T-helper 9 cell (primary cell): ENCODE measurements around the gene ABCD3.

Experiments used
- DNase-seq: peaks from one replicate; pipeline ENCODE4 v3.0.0-alpha.2; 2020

The ABCD3 gene

DNA sequence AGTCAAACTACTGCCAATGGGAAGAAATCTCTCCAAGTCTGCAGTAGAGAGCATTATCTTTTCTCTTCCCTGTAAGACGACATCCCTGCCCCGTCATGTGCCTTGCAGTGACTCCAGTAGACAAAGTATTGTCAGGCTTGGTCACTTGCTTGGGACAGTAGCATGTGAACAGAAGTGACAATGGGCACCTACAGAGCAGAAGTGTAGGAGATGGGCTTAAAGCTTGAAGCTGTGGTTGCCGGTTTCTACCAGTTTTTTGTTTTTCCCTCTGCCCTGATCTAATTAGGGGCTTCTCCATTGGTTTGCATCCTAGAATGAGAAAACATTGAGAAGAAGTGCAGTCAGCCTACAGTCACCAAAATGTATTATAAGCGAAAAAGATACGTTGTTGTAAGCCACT lies 110.6 kb downstream of the ABCD3 start:
- DNase-seq: no peak

DNA sequence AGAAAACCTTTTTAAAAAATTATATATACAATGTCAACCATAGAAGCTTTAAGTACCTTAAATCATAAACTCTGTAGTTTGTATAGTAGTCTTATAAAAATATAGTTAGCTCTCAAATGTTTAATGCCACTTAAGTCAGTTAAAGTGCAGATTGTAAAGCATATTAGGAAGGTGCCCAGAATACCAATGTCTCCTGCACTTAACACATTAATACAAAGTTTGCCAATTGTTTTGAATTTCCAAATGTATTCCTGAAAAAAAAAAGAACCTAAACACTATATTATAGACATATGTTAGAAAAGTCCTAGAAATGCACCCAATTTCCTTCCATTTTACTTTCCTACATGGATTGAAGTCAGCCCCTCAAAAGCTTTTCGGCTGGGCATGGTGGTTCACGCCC lies 111.2 kb downstream of the ABCD3 start:
- no peak for DNase-seq

DNA sequence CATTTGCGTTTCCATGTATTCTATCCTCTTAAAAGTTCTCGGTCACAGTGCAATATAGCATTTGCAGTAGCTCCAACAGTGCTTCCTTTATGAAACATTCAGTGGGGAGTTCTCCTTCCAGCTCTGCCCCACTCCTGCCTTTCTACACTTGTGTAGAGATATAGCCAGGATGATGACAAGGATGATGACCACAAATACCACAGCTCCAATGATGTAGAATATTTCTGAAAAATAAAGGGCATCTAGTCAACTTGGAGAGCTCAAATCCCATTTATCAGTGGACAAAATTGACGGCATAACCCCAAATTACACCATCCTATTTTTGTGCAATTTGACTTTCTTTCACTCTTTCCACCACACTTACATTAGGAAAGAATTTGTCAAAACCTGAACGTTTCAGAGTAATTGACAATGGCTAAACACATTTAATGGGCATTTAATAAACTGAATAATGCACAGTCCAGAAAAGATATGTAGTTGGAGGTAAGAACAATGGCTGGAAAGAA lies 112.2 kb downstream of the ABCD3 start:
- no peak for DNase-seq

DNA sequence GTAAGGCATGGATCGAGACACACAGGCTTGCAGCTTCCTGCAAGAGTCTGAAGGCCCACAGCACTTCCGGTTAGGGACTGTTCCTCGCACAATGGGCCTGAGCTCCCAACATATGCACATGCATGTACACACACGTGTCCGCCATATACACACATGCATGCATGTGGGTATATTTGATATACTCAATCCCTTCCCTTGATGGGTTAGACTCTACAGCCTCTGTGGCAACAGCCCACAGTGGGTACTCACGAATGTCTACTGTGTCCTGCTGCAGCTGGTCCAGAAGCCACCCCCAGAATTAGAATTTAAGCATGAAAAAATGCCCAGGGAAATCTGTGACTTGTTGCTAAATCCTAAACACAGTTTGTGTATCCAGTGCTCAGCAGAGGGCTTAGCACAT lies 113.5 kb downstream of the ABCD3 start:
- DNase-seq: no peak

DNA sequence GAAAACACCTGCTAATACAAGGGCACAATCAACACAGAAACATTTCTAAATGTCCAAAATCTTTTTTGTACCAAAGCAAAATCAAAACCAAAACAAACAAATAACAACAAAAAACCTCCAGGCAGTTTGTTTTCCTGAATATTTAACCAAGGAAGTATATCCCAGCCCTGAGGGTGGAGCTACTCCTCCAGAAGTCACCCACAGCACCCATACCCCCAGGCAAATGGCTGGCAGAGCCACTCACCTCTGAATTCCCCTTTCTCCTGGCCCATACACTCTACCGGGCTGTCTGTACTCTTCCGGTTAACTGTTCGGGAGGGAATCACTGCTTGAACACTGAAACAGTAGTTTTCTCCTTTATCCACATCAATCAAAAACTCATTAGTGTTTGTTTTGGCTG lies 113.9 kb downstream of the ABCD3 start:
- DNase-seq: no peak

DNA sequence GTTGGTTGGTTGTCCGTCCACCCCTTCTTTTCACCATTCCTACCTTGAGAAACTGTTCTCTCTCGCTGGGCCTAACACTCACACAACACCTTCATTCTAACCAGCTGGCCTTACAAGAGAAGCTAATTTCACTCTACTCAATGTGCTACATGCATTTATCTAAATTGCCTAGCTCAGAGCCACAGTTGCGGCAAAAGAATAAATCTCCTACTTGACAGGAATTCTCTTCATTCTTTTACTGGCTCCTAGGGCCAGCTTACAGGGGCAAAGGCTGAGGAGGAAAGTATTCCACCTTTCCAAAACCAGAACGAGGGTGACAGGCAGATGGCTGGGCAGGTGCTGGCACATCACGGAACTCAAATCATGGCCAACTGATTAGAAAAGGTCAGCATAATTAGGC lies 116.9 kb downstream of the ABCD3 start:
- no peak for DNase-seq

DNA sequence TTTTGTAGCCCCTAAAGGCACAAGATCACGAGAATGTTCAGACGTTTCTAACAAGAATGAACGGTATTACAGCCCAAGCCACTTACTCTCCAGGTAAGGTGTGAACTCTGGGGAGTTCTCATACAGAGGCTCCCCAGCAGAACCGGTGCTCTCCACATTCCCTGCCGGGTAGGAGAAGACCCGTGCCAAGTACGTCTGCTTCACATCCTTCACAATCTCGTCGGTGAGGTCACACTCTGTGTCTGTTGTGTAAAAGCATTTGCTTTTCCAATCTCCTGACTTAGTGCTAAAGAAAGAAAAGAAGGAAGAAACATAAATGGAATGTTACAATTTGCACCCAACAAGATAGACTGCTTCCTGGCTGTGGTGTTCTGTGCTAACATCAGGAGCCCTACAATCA lies 117.7 kb downstream of the ABCD3 start:
- DNase-seq: no peak

DNA sequence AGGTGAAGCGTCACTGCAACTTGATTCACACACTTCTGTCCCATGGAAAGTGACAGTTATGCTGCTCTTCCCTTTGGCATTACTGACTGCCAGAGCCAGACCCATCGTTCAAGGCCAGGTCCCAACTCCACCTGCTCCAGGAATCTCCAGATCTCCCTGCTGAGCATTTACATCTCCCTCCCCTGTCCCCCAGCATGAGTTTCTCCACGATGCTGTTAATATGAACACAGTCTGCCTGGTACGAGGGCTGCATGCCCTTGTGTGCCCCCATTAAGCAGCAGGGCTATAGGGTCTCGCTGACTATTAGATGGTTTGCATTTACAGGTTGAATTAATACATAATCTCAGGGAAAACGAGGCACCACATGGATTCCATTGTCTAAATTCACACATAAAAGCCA lies 119.1 kb downstream of the ABCD3 start:
- DNase-seq: no peak

DNA sequence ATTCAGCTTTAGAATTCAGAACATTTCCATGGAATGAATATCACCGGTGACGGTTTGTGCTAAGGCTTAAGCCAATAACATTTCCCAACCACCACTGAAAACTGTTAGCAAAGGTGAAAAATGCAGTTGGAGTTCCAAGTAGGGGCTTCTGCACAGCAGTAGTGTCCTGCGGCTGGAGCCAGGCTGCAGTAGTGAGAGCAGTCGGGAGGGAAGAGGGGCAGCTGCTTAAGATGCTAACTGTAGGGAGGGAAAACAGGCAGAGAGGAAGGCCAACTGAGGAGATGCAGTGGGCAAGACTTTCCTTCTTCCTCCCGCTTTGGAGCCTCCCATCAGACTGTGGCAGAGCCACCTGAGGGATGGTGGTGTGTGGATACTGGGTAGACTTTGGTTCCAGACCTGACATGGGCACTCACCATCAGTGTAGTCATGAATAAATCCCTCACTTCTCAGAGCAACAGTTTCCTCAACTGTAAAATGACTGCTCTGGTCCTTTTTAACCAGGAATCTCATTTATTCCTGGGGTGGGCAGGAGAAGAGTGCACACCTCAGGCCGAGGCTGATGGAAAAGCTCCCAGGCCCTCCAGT lies 120.1 kb downstream of the ABCD3 start:
- no peak for DNase-seq

DNA sequence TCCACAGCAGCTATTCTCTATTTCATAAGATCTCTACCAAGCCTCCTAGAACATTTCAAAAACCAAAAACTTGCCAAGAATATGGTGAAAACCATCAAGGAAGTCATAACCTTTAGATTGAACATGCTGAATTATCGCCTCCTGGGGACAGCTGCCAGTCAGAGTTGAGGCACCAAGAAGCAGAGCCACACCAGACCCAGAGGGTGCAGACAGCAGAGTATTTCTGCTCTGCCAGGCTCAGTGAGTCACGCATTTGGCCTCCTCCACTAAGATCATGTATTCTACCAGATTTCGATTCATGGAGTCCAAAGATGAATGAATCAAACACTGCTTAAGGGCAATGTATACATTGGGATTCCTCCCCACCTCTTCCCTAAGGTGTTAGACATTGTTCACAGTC lies 121.3 kb downstream of the ABCD3 start:
- DNase-seq: no peak

DNA sequence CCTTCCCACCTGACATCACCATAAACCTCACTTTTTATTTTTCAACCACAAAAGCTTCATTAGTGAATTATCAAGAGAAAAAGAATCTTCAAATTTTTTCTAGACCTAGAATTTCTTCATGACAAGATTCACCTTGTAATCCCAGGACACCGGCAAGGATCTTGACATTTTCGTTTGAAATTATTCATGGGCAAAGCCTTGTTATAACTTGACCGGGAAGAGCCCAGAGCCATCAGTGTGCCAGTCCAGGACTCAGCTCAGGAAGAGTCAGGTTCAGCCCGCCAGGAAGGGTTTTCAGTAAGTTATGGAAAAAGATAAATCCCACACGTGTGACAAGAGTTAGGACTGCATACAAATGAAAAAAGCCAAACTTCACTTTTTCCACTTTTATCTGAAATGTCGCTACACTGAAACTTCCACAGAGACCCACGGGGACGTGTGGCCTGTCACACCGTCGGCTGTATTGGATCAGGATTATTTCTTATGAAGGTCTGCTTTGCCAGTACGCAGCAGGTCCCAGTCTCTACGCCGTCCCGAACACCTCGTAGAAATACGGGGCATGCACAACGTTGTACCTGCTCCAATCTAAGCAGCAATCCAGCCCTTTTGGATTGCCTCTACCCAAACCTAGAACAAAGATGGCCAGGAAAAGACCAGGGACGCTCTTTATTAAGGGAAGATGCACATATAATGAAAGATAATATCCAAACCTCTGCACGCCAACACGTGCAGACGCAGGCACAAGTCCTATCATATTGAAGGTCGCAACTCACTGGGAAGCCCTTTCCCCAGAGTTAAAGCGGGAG lies 122.5 kb downstream of the ABCD3 start:
- DNase-seq: no peak

DNA sequence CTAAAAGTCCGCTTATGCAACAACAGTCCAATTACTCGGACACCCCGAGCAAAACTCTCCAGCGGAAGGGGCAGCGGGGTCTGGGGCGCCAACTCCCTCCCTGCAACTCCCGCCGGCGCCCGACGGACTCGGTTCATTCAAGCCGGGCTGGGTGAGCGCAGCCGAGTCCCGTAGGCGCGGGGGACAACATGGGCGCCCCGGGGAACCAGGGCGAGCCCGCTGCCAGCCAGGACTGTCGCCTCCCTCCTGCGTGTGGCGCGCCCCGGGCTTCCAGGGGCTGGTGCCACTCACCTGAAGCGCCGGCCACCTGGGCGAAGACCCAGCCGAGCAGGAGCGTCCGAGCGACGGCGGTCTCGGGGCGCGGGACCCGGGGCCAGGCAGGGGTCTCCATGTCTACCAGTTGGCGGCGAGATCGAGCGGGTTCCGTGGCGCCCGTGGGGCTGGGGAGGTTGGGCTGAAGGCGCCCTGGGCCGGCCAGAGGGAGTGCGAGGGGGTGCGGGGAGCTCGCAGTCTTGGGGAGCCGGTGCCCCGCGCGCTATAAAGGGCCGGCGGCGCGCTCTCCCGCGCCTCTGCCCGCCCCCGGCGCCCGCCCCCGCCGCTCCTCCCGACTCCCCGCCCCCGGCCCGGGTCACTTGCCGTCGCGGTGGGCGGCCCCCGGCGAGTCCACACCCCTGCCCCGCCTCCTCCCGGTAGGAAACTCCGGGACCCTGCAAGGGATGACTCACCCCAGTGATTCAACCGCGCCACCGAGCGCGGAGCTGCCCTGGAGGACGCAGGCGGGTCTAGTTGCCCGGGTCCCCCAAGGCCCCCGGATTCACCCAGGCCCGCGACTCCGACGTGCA lies 123.3 kb downstream of the ABCD3 start, which contains the start of gene F3:
Gene F3, minus strand, starts transcription at position 514 of the 842 bp plus-strand sequence. Its CDS starts 123 bp downstream, at position 391.
- peak; percentile 22 for DNase-seq

DNA sequence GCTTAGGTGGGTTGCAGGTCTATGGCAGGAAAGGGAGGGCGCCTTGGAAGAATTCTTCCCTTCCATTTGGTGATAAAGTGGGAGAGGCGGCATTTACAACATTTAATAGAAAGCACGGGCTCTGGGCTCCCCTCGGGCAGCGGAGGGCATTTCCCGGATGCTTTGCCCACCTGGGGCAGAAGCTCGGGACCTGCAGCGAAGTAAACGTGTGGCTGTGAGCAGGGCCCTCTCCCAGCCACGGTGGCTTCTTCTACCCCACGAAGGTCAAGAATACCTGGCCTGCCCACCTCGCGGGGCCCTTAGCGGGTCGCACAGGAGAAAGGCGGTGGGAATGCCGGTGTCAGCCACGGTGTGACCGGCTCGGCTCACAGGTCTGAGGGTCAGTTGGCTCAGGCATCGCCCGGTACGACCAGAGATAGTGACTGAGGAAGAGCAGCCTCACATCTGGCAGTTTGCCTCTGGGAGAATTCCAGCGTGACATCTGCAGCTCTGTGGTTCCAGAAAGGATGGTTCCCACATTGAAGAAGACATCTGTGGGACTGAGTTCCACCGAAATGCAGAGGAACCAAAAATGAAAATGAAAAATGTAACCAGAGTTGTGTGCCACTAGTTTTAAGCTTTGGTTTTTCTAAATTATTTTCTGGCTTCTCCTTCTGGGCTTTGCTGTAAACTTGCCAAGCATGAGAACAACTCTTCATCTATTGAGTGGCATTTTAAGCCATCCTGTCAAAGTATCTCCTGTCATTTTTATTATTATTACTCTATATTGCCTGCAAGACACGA lies 124.1 kb downstream of the ABCD3 start:
- DNase-seq: no peak

DNA sequence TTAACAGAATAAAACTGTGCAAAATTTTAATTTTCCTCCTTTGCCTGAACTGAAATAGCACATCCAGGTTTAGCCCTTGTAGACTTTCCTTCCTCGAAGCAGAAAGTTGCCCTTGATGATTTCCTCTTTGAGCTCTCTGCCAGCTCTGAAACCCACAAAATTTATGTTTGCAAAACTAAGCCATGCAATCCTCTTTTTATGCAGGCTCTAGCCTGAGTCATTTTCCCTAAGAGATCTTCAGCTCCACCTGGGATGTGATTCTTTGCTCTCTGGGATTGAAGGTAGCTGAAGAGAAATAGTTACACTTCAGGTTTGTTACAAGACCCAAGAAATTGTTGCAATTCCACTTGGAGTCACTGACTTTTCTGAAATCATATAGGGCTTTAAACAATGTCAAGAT lies 124.8 kb downstream of the ABCD3 start:
- no peak for DNase-seq

DNA sequence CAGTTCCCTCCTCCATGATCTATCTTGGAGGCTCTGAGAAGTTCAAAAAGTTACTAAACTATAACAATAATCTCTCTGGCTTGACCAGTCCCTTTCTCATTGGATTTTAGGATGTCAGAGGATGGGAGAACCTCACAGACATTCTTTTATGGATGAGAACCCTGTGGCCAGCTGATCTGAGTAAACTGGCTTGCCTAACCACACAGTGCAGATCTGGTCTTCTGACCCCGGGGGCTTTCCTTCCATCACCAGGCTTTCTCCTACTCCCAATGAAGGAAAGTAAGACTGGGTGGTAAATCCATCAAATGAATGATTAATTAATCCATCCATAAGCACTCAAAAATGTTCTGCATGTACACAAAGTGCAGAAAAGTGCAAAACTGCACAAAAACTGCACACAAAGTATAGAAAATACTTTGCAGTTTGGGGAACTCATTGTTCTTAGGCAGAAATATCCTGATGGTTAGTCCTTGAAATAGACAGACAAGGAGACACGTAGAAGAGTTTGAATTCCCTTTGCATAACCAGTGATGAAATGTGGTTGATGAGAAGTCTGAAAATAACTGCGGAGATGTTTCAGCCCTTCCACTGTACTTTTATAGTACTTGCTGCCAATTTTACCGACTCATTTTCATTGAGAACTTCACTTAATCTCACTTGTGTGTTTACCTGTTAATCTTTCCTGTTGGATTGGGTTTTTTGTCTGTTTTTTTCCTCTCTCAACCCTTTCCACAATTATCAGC lies 125.9 kb downstream of the ABCD3 start:
- DNase-seq: no peak

DNA sequence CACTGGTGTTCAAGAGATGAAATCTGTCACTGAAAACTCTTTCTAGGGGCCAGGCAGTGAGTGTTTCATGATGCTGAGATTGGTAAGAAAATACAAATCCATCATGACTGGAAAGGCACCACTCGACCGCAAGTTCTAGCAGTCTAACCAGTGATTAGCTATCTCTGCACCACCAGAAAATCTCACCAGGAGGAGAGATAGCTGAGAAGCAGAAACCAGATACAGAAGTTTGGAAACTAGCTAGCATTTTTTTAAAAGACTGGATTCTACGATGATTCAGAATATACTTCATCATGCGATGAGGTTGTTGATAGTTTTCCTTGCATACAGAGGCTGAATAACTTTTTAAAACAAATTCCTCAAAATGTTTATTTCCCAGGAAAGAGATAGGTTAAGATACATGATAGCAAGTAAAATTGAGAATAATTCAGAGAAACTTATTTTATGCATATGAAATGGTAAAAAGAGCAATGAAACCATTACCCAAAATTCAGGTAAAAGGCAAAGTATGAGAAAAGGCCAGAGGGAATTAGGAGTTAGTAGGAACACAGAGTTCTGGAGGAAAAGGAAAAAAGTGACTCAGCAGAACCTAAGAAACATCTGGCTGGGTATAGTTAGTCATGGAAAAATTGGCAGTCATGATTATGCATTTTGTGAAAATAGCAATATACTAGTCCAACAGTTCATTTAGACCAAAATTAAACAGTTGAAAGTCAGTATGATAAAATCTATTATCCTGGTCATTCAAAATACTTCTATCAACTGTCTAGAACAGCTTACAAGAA lies 126.7 kb downstream of the ABCD3 start:
- no peak for DNase-seq

DNA sequence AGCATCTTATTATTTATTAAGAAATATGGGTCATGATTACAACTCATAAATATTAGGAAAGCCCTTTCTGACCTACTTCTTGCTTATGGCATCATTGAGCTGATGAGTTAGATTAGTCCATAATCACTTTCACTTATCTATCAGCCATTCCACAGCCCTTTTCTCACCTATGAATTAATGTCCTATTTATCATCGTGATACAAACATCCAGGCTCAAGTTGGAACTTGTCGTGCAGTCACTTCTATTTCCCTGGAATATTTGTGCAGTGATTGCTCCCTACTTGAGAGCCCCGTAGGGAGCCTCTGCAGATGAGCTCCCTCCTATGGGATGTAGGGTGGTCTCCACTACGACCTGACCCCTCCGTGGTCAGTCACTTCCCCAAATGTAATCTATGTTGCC lies 131.5 kb downstream of the ABCD3 start:
- DNase-seq: no peak

DNA sequence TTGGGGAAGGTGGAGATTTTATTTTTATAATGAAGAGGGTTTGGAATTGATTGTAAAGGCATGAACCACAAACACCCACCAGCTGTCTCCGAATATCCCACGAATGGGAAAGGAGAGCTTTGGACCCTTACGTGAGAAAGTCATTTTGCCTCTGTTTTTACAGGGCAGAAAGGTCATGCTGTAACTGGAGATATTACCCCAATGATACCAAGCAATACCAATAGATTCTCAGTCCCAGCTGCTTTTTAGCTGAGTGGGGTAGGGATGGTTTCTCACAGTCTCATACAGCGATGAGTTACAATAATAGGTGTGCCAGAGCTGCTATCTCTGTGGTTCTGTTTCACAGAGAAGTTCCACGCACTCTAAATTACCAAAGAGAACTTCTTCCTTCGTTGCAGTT lies 132.2 kb downstream of the ABCD3 start:
- DNase-seq: no peak

DNA sequence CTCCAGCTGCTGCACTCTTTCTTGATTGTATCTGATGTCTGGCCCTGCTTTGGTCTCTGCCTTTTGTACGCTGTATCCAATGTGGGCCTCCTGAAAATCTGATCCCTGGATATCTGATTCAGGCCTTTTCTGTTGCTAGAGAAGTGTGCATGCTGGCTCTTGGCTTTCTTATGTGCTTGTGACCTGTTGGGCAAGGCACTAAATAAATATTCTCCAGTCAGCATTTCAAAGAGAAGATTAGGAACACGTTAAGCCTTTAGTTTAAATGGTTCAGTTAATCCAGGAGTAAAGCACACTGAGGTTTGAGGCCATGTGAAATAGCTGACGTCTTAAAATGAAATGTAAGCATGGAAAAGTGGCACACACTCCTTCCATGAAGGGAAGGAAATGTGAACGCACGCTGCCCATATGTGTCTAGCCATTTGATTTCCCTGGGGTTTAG lies 132.6 kb downstream of the ABCD3 start:
- DNase-seq: no peak

DNA sequence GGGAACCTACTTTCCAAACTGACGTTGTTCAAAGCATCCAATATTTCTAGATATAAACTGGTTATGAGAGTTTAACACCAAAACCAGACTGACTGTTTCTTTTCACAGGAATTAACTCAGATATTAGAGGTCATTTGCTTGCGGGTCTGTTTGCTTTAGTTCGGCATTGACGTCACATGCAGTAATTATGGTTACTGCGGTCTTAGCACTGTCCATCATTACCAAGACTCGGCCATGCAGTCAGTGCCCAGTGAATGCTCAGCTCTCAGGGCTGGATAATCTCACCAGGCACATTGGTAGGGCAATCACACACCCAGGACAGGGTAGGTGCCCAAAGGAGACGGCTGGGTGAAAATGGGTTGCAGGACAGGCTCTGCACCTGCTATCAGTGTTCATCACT lies 133.3 kb downstream of the ABCD3 start:
- DNase-seq: no peak

DNA sequence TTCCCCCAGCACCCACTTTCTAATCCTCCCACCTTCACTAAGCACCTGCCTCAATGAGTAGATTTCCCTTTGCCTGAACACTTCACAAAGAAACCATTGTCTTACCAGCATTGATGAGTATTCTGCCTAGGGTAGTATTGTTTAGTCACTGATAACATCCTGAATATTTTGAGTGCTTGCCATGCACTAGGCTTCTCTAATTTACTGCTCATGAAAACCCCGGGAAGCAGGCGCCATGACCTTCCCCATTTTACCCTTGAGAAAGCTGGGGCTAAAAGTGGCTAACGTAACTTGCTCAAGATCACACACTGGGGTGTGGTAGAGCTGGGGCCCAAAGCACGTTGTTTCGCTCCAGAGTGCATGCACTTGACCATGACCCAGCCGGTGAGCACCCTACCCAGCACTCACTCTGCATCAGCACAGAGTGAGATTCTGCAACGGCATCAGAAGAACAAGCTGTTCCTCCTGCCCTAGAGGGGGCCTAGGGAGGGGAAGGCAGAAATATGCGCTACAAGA lies 133.9 kb downstream of the ABCD3 start:
- no peak for DNase-seq
